ENCODE data around the gene STING1.
"Not testable (repeated sequence)": the region's sequence is repeated elsewhere in the genome, so short reads cannot be mapped to it uniquely, and the experiment has no call there.

- TF ChIP-seq CTCF (IDR thresholded peaks at IDR 0.05): peak; percentile 87
- not testable (repeated sequence) for TF ChIP-seq POLR2AphosphoS5 (IDR thresholded peaks at IDR 0.05; ENCODE audit: low read depth, low read length)
Measured at GRCh38 chr5:139513434-139513833, 30.9 kb upstream of the STING1 start.
